ENCODE measurements around the gene ARFRP1. TPM values are rescaled to one million over a fixed set of nuclear protein-coding genes. Genes with fewer than 3 reads are reported as not detected.
A peak's percentile ranks its signal among the peaks of the same experiment; 100 is the strongest.

ARFRP1 gene
- total RNA-seq, 2 donors from 2014 or later, result 35.3 to 76.9 TPM

DNA sequence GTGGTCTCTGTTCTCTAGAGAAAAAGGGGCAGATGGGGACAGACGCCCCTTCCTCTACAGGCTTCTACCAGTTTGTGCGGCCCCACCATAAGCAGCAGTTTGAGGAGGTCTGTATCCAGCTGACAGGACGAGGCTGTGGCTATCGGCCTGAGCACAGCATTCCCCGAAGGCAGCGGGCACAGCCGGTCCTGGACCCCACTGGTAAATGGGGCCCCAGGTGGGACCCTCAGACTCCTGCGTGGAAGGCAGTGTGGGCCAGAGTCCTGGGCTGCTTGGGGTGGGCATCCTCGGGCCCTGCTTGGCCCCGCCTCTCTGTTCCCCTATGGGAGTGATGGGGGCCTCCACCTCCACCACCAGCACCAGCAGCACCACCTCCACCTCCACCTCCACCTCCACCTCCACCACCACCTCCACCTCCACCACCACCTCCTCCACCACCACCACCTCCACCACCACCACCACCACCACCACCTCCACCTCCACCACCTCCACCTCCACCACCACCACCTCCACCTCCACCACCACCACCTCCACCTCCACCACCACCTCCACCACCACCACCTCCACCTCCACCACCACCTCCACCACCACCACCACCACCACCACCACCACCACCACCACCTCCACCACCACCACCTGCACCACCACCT, 14.6 kb downstream of the ARFRP1 start:
- H3K9ac ChIP-seq (ENCODE audit: low read depth in 2 of 2, low read length in 2 of 2), result no peak overlapping the region
- H3K27ac ChIP-seq, result peak overlapping the region; percentile 83
- no peaks in the 10 kb centered on the region for H3K9me3 ChIP-seq
- no peaks in the 10 kb centered on the region for H3K27me3 ChIP-seq
- peaks cover 38% of the 10 kb centered on the region for H3K4me1 ChIP-seq
- H3K4me3 ChIP-seq, result no peak overlapping the region
- intact Hi-C loops (cut with DNase I), result no loop called here
- no peak for DNase-seq
- H3K36me3 ChIP-seq, result no peaks in the 10 kb centered on the region
- TF ChIP-seq, protein P1, sequence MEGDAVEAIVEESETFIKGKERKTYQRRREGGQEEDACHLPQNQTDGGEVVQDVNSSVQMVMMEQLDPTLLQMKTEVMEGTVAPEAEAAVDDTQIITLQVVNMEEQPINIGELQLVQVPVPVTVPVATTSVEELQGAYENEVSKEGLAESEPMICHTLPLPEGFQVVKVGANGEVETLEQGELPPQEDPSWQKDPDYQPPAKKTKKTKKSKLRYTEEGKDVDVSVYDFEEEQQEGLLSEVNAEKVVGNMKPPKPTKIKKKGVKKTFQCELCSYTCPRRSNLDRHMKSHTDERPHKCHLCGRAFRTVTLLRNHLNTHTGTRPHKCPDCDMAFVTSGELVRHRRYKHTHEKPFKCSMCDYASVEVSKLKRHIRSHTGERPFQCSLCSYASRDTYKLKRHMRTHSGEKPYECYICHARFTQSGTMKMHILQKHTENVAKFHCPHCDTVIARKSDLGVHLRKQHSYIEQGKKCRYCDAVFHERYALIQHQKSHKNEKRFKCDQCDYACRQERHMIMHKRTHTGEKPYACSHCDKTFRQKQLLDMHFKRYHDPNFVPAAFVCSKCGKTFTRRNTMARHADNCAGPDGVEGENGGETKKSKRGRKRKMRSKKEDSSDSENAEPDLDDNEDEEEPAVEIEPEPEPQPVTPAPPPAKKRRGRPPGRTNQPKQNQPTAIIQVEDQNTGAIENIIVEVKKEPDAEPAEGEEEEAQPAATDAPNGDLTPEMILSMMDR (IDR thresholded peaks at IDR 0.05), result no peak

DNA sequence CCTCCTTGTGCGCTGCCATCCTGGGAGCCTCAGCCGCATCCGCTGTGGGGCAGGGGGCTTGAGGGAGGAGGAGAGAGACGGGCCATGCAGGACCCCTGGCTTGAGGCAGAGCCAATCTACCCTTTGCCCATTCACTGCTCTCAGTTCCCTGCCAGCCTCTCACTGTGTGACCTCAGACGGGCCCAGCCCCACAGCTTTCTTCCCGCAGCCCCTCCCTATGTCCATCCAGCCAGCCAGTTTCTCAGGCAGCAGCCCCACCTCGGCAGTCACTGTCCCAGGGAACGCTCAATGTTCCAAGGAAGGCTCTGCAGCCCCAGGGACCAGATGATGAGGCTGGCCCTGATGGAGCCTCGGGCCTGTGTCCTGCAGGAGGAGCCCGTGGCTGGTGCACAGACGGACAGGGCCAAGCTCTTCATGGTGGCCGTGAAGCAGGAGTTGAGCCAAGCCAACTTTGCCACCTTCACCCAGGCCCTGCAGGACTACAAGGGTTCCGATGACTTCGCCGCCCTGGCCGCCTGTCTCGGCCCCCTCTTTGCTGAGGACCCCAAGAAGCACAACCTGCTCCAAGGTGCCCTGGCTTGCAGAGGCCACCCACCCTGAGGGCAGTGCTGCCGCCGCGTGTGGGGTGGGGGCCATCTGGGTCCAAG, 15.2 kb downstream of the ARFRP1 start:
- intact Hi-C loops (cut with DNase I), result no loop called here
- Histone ChIP-seq H3K27me3 (no peaks in the 10 kb centered on the region), H3K4me1 (peaks cover 36% of the 10 kb centered on the region), H3K4me3 (no peak overlapping the region), H3K9ac (ENCODE audit: low read depth in 2 of 2, low read length in 2 of 2) (peak overlapping the region in 1 of 2 donors; percentile 14), H3K36me3 (no peaks in the 10 kb centered on the region), H3K27ac (peak overlapping the region; percentile 83), H3K9me3 (no peaks in the 10 kb centered on the region)
- DNase-seq, result peak; percentile 65
- TF ChIP-seq, protein P1 (IDR thresholded peaks at IDR 0.05), result no peak

DNA sequence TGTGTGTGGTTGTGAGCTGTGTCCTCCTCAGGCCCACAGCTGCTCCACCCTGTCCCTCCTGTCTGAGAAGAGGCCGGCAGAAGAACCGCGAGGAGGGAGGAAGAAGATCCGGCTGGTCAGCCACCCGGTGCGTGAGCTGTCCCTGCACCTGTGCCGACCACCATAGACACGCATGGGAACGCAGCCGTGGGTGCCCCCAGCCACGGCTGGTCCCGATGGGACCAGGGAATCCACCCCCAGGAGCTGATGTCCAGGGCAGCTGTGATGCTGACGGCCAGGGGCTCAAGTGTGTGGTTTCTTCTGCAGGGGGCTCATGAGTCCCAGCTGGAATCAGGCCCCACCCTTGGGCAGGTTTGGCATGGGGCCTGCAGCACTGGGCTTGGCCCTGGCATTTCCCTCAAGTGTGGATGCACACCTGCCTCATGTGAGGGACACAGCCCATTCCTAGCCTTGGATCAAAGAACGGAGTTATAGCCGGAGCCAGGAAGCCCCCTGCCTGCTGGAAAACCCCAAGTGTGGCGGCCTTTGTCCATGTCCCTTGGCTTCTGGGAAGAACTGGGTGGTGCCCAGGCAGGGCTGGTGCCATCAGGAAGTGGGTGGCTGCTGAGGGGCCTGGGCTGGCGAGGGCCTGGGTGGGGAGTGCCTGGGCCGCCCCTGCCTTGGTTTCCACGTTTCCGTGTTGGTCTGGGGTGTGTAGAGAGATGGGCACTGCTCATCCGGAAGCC, 15.9 kb downstream of the ARFRP1 start:
- Histone ChIP-seq H3K27me3 (no peaks in the 10 kb centered on the region), H3K4me3 (no peak overlapping the region), H3K27ac (peak overlapping the region; percentile 83), H3K4me1 (peaks cover 37% of the 10 kb centered on the region), H3K9me3 (no peaks in the 10 kb centered on the region), H3K9ac (ENCODE audit: low read depth in 2 of 2, low read length in 2 of 2) (peak overlapping the region in 1 of 2 donors; percentile 50), H3K36me3 (no peaks in the 10 kb centered on the region)
- intact Hi-C loops (cut with DNase I), result no loop called here
- TF ChIP-seq, protein P1 (IDR thresholded peaks at IDR 0.05), result no peak
- DNase-seq, result peak; percentile 78

DNA sequence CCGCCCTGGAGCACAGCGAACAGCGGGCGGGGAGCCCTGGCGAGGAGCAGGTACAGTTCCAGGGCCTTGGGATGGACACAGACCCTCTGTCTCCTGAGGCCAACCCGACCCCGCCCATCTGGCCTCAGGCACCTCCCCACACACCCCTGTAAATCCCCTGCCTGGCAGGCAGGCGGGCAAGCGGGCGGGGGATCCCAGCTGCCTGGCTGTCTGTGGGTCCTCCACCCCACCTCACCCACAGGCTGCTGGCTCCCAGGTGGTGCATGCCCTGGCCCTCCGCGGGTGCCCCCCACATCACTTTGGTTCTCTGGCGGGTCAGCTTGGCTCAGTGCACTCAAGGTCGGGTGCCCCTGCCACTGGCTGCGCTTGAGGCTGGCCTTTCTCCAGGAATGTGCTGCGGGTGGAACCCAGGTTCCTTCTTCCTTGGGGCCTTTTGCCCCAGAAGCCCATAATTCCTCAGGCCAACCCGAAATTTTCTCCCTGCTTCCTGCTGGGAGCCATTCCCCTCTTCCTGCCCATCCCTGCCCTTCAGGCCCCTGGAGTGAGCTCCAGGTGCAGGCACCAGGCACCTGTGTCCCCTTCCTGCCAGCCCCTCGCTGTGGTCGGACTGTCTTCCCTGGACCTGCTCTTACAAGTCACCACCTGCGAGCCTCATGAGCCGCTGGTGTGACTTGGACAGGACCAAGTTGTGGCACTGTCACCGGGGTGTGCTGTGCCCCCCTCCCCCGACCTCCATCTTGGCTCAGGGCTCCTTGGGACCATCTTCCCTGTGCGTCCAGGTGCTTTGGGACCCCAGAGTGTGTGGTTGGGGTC, 16.7 kb downstream of the ARFRP1 start:
- H3K4me3 ChIP-seq, result peak overlapping the region; percentile 26
- peaks cover 36% of the 10 kb centered on the region for H3K4me1 ChIP-seq
- TF ChIP-seq, protein P1 (IDR thresholded peaks at IDR 0.05), result no peak
- no peaks in the 10 kb centered on the region for H3K9me3 ChIP-seq
- H3K9ac ChIP-seq (ENCODE audit: low read depth in 2 of 2, low read length in 2 of 2), result peak overlapping the region in 1 of 2 donors; percentile 50
- no peaks in the 10 kb centered on the region for H3K36me3 ChIP-seq
- H3K27me3 ChIP-seq, result no peaks in the 10 kb centered on the region
- DNase-seq, result peak; percentile 59
- H3K27ac ChIP-seq, result peak overlapping the region; percentile 83
- intact Hi-C loops (cut with DNase I), result no loop called here
